HL-60 (cell line): ENCODE results near the gene PNKP.

Experiments
- CTCF ChIP-seq: IDR thresholded peaks from one replicate; pipeline ENCODE4 v1.5.1; 2011; ENCODE audit warnings: low read length, control low read depth, inconsistent platforms; ENCODE audit not compliant: insufficient read depth
- GABPA ChIP-seq: IDR thresholded peaks from 2 replicates; pipeline ENCODE4 v1.6.1; 2012; ENCODE audit warnings: low read depth
- POLR2AphosphoS5 ChIP-seq: IDR thresholded peaks from 2 replicates; pipeline ENCODE4 v1.6.1; 2012; ENCODE audit warnings: low read depth
- SPI1 ChIP-seq: IDR thresholded peaks from 2 replicates; pipeline ENCODE4 v1.6.1; 2012; ENCODE audit warnings: low read depth, mild to moderate bottlenecking, borderline replicate concordance

DNA sequence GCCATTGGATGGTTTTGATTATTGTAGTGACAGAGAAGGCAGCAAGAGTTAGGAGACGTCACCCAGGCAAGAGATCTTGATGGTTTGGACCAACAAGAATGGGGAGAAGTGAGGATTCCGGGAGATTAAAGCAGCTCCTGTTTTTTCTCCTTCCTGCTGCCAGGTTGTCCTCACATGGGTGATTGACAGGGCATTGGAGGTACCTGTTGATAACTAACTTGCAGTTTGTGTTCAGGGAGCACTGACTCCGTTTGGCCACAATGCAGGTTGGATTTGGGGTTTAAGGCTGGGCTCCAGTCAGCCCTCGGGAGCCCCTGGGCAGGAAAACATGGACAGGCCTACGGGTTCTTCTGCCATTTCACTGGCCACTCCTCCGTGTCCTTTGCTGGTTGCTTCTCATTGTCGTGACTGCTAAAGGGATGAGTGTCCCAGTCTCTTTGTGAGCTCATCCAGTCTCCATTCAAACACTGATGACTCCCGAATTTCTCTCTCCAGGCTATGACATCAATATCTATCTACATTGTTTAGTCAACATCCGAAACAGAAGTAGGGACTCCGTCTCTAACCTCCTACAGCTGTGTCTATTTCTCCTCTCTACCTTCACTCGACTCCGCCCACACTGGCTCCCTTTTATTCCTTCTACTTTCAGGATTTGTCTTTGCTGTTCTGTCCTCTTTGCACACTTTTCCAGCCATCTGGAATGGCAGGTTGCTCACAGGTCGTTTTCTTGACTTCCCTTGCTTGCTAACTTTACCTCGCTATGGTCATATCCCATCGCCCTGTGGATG, 17.7 kb downstream of the PNKP start:
- TF ChIP-seq CTCF (no peak), POLR2AphosphoS5 (no peak), GABPA (no peak), SPI1 (no peak)
